ENCODE data around the gene NXNL2.

NXNL2 gene

DNA sequence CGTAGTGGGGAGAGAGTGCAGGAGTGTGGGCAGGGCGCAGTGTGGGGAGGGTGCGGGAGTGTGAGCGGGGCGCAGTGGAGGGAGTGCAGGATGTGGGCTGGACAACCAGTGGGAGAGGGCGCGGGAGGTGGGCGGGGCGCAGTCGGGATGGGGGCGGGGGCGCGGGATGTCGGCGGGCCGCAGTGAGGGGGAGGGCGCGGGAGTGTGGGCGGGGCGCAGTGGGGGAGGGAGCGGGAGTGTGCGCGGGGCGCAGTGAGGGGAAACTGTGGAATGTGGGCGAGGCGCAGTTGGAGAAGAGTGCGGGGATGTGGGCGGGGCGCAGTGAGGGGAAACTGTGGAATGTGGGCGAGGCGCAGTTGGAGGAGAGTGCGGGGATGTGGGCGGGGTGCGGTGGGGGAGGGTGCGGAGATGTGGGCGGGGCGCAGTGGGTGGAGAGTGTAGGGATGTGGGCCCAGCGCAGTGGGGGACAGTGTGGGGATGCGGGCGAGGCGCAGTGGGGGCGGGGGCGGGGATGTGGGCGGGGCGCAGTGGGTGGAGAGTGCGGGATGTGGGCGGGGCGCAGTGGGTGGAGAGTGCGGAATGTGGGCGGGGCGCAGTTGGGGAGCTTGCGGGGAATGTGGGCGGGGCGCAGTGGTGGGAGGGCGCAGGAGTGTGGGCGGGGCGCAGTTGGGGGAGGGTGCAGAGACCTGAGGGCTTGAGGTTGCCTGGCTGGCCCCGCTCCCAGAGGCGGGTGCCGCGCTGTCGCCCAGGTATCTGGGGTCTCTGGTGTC lies at the start of gene NXNL2:
NXNL2 (plus strand) TSS at position 723 of the 770 bp plus-strand sequence. CDS start 257 bp downstream, outside the sequence.
- DNase-seq: no peak

DNA sequence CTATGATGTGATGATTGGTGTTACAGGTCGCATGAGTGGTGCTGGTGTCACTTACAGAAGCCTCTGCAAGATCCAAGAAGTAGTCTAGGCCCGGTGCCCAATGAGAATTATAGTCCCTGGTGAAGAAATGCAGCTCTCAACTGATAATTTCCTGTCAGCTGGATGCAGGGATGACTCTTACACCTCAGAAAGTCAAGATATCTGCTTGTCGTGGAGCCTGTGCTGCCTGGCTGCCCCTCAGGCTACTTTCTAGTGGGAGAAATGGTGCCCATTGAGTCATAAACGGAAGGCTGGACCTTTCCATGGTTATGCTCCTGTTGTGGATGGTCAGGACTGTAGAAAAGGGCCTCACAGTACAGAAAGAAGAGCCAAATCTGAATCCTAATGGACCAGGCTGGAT lies 46.8 kb upstream of the NXNL2 start:
- DNase-seq: no peak

DNA sequence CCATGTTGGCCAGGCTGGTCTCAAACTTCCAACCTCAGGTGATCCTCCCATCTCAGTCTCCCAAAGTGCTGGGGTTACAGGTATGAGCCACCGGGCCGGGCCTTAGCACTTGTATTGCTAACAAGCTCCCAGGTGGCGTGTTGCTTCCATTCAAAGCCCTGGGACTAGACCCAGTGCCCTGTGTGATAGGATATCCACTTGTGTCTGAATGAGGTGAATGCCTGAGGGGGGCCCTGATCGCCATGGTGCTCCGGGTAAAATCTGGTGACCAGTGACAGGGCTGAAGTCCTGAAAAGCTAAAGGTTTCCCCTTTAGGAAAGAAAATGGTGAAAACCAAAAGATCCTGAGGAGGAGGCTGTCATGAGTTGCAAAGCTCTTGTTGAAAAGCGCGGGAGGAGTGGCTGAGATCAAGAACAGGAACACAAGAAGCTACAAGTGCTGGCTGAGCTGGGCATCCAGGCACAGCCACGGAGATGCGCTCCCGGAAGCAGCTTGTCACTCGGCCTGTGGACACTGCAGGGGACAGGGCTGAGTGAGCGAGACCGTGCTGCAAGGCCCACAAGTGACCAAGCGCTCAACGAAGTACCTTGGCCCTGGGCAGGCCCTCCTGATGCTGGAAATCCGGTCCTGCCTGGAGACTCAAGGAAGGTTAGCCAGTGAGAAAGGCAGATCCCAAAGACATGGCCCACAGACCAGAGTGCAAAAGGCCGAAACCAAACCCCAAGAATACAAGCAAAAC lies 39.8 kb upstream of the NXNL2 start:
- no peak for DNase-seq

DNA sequence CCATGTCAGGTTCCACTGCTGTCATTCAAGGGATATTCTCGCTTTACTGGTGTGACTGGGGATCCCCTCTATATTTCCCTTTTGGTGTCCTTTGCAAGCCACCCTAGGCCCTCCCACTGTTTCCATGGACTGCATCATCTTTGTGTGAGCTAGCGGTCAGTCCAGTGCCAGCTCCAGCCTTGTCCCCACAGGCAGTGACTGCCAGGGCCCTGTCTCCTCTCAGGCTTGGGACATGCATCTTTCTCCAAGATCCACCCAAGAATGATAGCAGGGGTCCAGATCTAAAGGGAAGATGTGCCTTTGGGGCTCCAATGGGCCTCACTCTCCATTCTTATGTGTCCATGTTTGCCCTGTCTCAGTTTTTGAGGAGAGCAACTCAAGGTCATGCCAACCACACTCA lies 37.8 kb upstream of the NXNL2 start:
- no peak for DNase-seq

DNA sequence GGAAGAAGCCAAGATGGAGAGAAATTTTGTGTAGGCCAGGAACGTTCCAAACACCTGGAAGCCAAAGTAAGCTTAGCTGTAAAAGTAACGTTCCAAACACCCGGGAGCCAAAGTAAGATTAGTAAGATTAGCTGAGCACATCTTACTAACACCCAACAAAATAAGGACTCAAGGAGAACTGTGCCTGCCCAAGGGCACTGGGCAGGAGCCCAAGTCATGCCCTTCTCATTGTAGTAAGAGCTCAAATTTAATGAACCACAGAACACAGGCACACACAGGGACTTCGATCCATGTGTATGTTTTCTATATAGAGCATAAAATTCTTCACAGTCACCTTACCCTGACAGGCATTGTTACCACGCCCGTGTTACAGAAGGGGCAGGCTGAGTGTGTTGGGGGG lies 36.1 kb upstream of the NXNL2 start:
- DNase-seq: no peak

DNA sequence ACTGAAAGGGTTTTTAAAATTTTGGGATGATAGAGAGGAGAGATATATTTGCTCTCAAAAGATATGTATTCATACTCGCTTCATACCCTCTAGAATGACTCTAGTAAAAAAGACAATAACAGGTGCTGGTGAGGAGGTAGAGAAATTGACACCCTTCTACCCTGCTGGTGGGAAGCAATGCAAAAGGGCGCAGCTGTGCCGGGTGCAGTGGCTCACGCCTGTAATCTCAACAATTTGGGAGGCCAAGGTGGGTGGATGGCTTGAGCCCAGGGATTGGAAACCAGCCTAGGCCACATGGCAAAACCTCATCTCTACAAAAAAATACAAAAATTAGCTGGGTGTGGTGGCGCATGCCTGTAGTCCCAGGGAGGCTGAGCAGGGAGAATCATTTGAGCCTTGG lies 33.9 kb upstream of the NXNL2 start:
- no peak for DNase-seq

DNA sequence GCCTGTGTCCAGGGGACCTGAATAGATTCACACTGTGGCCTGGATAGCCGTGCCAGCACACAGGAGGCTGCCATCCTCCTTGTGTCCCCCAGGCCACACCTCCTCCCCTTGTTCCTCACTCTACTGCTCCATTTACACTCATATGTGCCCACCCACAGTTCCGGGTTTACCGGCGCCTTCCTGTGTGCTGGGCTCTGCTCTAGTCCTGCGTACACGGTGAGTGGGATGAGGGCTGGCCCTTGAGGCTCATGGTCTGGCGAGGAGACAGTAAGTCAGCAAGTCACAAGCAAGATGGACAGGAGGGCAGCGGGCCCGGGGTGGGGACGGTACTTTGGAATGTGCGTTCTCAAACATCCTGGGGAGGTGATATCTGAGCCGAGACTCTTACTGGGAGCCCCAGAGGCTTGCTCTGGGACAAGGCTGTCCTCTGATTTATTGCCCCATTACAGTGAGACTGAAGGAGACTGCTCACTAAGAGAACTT lies 32.4 kb upstream of the NXNL2 start:
- no peak for DNase-seq

DNA sequence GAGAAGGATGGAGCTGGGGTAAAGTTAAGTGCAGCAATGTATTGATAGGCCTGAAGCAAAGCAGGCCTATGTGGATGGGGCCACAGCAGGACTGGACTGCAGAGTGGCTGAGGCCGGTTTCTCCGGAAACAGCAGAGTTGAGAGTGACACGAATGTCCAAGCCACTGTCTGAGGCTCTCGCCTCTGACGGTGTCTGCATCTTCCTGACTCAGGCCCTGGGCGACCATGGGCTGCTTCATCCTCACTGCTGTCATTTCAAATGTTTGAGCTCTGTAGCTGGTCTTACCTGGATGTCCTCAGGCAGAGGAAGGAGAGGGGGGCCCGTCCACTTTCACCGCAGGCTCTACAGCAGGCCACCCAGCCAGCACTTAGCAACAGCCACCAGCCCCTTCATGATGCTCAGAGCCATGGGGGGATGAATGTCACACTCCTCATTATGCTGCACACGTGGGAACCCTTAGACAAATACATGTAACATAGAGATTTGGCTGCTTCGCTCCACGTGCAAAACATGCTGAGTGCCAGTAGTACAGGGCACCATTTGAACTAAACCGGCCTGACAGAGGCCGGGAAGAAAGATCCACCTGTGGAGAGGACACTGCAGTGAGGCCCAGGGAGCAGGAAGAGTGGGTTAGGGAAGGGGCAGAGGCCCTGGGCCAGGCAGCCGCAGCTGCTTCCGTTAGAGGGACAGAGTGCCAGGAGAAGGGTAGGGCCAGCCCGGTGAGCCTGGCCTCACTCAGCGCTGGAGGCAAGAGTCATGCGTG lies 31.7 kb upstream of the NXNL2 start:
- no peak for DNase-seq

DNA sequence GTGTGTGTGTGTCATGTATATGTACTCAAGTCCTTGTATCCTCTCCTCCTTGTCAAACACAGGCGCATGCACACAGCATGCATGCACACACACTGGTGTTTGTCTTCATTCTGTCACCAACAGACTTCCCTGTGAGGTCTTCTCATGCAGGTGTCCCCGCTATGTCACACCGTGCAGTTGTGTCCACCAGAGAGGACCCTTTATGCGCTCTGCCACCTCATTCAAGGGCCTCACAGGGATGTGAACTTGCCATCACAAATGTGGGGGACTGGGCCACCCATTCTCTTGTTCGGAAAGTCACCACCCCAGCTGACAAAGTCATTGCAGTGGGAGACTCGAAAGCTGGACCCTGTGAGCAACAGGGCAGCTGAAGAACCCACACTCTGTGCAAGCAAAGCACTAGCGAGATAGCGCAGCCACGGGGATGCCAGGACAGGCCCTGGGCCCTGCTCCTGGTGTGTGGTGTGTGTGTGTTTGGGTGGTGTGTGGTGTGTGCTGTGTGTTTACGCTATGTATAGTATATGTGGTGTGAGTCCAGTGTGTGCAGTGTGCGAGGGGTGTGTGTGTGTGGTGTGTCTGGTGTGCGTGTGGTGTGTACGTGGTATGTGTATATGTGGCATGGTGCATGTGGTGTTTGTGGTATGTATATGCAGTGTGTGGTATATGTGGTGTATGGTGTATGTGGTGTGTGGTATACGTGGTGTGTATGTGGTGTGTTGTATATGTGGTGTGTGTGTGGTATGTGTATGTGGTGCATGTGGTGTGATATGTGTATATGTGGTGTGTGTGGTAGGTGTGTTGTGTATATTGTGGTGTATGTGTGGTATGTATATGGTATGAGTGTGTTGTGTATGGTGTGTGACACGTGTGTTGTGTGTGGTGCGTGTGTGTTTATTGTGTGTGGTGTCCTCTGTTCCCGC lies 30.9 kb upstream of the NXNL2 start:
- DNase-seq: no peak

DNA sequence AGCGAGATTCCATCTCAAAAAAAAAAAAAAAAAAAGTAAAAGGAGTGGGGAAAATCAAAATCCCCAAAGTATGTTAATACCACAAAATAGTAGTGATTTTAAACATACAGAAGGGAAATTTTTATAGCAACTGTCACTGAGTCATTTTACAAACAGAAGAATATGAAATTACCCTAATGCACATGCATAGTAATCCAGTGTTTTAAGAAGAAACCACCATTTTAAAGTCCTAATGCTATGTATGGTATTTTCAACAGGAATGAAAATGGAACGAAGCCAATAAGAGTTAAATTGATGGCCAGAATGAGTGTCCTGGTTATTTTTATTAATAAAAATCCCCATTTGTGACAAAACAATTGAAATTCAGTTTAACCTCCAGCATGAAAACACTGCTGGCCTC lies 26.7 kb upstream of the NXNL2 start:
- no peak for DNase-seq

DNA sequence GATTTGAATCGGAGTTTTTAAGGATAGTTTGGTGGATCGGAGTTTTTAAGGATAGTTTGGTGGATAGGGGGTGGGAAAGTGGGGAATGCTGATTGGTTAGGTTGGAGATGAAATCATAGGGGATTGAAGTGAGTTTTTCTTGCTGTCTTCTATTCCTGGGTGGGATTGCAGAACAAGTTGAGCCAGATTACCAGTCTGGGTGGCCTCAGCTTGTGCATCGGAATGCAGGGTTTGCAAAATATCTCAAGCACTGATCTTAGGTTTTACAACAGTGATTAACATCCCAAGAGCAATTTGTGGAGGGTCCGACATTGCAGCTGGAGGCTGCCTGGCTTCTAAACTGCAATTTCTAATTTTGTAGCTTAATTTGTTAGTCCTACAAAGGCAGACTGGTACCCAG lies 23.1 kb upstream of the NXNL2 start:
- DNase-seq: no peak

DNA sequence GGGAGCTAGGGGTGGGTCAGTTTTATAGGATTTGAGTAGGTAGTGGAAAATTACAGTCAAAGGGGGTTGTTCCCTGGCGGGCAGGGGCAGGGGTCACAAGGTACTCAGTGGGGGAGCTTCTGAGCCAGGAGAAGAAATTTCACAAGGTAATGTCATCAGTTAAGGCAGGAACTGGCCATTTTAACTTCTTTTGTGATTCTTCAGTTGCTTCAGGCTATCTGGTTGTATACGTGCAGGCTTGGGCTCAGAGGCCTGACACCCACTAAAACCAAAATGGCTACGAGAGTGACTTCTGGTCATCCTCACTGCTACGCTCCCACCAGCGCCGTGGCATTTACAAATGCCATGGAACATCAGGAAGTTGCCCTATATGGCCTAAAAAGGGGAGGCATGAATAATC lies 20.7 kb upstream of the NXNL2 start:
- no peak for DNase-seq

DNA sequence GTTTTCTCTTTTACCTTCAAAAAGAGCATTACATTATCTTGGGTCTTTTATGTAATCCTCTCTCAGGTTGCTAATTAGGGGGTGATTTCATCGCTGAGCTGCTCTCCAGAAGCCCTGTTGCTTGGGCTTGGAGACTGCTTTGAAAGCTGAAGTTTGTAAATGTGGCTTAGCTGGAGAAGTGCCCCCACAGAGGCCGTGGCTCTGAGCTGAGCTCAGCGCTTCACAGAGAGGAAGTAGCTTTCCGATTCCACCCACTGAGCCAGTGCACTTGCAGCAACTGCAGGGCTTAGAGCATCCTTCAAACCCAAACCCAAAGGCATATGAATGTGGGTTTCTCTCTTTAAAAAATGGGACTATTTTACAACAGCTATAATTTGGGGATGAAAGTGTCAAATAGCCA lies 13.7 kb upstream of the NXNL2 start:
- DNase-seq: no peak

DNA sequence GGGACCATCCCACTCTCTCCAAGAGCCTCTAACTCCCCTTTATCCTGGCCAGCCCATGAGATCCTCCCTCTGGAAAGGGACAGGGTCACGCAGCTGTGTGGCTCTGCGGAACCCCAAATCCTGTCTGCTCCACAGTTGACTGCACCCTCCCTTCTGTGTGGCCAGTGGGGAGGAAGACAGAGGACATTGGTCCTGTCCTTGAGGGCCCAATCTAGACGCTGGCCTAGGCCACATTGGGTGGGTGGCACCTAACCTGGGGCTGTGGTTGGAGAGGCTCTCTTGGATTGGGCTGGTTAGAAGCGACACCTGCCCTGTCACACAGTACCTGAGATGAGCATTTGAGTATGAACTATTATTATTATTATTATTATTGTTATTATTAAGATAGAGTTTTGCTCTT lies 12.6 kb upstream of the NXNL2 start:
- no peak for DNase-seq

DNA sequence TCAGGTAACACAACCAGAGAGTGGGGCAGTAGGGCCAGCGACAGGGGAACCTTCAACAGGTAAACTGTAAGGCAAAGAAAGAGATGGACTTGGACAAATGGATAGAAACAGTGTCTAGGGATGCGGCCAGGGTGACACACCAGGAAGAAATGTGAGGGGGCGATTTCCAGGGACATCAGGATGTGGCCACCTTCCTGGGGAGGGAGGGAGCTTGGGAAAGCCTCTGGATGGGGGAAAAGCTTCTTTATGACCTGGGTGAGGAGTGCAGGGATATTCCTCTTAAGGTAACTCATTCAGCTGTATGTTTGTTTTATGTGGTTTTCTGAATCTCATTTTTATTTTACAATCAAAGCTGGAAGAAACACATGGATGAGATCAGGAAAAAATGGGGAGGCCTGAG lies 11.9 kb upstream of the NXNL2 start:
- DNase-seq: no peak

DNA sequence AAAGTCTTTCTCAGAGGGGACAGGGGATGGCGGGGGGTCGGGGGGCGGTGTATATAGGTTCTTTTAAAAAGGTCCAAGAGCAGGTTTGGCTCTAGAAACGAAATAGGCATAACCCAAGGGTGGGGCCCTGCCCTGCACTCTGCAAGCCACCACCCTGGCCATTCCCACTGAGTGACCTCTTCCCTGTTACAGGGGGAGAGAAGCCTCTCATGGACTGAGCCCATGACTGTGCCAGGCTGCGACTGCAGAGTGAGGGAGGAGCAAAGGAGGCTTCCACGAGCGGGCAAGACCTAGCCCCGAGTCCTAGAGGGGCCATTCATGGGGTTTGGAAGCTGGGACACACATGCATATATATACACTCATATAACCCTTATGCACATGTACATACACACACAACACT lies 10.1 kb upstream of the NXNL2 start:
- no peak for DNase-seq

DNA sequence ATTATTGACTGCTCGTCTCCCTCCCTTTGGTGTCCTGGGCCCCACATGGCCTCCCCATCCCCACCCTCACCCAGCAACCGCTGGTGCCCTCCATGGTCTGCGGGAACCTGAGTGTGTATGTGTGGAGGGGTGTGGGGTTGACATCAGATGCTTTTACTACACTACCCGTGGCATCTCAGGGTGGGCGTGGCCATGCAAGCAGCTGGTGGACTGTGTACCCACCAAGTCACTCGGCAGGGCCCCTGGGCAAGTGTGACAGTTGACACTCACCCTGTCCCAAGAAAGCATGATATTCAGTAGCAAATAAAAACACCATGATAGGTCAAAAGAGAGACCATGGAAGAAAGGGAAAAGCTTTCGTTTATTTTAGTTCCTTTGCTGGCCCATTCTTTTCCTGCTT lies 7.4 kb upstream of the NXNL2 start:
- DNase-seq: no peak

DNA sequence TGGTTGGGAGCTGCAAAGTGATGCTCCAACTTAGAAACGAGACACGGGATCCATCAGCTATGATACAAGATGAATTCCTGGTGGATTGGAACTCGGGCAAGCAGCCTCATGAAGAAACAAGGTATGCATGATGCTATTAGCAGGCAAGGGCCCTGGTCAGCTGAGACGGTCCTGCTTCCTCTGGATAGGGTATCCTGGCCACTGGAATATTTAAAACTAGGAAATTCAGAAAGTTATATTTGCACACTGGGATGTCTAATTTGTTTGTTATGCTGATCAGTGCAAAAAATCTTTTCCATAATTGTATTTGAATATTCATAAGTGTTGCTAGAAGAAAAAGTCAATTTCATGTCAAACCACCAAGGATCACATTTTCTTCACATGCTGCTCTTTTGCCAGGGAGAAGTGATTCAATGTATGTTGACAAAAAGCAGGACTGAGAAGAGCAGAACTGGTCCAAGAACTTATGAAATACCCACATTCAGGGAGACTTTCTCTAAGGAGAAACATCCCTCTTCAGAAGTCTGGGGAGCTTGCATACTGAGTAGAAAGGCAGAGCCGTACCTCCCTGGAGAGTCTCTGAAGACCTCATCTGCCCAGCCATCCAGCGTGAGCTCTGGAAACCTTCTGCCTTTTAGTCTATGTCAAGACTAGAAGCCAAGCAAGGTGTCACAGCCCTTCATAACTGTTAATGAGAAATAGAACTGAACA lies 6.7 kb upstream of the NXNL2 start:
- no peak for DNase-seq

DNA sequence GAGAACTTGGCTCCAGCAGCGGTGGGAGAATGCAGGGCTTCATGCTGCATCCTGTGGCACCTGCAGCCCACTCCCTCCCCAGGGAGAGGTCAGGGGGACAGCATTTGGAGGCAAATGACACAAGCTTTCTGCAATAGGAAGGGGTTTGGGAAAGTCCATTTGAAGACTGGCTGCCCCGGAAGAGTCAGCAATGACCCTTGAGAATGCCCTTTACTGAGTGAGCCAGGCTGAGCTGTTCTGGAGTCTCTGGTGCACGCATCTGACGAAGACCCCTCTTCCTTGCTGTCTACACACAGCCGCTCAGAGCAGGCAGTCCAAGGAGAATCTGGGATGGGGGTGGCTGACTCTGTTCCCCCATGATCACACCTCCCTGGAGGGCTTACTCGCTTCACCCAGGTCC lies 5.5 kb upstream of the NXNL2 start:
- DNase-seq: no peak

DNA sequence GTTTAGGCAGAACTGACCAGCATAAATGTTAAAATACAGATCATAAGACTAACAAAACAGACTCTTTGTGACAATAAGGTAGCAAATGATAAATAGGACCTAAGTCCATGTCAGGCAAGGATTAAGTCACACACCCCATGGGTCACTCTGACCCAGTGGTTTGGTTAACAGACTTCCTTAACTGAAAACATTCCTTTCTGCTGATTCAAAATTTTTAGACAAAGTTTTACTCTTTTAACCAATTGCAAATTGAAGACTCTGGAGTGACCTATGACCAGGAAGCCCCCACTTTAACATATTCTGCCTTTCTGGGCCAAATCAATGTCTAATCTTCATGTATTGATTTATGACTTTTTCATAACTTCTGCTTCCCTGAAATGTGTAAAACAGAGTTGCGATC lies 4.9 kb upstream of the NXNL2 start:
- no peak for DNase-seq

DNA sequence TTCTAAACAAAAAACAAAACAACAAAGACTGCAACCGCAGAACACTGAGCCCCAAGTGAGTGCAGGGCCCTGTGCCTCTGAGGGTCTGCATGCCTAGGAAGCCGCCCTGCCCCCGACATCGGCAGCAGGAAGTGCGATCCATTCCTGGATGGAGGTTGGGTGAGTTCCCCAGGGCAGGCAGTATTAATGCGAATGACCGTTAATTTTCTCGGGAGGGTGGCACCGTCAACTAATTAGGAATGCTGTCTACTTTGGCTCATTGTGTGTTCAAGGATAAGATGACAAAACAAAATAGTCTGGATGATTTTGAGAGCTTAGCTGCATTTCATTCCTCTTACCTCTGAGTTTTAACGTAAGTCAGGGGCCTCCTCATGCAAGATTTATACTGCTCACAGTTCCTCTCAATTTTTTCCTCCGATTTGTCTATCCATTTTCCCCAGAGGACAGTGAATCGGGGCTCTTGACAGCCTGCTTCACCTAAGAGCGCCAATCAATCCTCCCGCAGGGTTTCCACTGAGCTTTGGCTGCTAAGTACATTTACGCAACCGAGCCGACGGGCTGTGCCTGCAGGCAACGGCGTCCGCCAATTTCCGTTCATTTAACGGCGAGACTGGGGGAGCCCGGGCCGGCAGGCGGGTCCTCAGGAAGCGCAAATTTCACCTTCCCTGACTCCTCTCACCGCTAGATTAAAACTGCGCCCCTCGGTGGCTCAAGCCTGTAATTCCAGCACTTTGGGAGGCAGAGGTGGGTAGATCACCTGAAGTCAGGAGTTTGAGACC lies 2.9 kb upstream of the NXNL2 start:
- DNase-seq: no peak
